NCI-H2171 (cell line): ENCODE measurements around the gene CACNA1G.

Source experiments
- DNase-seq: peaks from one replicate; lab custom pipeline; 2025; lab: John Stamatoyannopoulos, UW

Gene CACNA1G

GRCh38 chr17:50568659-50569058, 8.1 kb downstream of the CACNA1G start:
- no peak for DNase-seq

DNA sequence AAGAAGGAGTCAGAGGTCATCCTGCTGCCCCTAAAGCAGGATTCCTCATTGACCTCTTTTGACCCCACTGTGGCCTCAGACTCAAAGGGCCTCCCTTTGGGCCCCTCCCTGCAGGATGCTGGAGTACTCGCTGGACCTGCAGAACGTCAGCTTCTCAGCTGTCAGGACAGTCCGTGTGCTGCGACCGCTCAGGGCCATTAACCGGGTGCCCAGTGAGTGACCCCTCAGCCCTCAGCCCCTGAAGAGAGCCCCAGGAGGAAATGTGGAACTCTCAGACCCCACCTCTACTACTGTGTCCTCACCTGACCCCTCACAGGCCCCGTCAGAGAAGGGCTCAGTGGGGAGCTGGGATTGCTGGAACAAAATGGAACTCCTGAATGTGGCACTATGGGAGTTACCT, 9.1 kb downstream of the CACNA1G start:
- no peak for DNase-seq

GRCh38 chr17:50570032-50570431, 9.5 kb downstream of the CACNA1G start:
- no peak for DNase-seq

DNA sequence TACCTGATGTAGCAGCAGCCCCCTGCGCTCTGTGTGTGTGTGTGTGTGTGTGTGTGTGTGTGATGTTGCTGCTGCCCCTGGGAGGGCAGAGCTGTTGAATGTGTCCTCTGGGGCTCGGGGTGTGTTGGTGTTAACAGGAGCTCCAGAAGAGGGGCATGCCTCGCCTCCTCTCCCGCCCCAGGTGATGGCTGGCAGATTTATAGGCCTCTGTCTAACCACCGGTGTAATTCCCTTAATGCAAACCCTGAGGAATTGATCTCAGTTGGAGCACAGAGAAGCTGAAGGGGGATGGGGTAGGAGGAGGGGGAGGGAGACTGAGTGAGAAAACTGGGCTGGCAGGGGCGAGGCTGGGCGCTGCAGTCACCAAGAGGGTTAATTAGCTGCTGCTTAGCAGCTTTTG, 10.0 kb downstream of the CACNA1G start:
- no peak for DNase-seq

DNA sequence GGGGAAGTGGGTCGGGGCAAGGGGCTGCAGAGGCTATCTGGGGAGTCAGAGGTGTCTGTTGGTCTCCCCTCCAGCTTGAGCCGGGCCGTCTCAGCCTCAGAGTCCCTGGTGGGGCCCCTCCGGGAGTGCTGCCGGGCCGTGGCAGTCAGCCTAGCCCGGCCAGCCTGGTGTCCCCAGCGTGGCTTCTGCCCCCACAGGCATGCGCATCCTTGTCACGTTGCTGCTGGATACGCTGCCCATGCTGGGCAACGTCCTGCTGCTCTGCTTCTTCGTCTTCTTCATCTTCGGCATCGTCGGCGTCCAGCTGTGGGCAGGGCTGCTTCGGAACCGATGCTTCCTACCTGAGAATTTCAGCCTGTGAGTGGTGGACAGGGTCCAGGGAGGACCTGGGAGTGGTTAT, 11.2 kb downstream of the CACNA1G start:
- no peak for DNase-seq

DNA sequence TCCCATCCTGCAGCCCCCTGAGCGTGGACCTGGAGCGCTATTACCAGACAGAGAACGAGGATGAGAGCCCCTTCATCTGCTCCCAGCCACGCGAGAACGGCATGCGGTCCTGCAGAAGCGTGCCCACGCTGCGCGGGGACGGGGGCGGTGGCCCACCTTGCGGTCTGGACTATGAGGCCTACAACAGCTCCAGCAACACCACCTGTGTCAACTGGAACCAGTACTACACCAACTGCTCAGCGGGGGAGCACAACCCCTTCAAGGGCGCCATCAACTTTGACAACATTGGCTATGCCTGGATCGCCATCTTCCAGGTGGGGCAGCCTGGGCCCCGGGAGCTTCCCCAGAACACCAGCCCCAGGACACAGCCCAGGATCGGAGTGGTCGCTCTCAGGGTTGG, 12.0 kb downstream of the CACNA1G start:
- DNase-seq, result no peak

DNA sequence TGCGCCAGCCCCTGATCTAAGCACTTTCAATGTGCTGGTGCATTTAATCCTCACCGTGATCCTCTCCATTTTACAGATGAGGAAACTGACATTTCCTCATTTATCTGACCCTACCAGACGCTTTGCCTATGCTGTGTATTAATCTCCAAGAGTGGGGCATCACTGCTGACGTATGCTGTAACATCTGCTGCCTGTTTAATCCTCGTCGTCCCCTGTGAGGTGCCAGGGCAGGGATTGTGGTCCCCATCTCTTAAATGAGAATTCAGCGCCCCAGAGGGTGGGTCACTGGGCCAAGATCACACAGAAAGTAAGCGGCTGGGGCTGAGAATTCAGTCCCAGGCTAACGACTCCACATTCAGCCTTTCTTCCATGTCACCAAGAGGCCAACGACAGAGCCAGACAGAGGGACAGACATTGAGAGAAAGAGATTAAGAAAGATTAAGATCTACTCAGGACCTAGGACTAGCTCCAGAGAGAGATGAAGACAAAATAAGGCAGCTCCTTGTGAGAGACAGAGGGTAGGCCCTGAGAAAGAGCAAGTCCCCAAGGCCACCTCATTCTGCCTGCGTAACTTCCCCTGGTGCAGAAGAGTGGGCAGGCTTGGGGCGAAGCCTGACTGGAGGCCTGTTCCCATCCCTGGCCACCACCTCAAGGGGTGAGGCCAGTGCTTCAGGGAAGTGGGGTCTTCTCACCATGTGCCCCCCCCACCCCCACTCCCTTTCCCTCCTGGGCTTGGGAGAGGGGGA, 13.5 kb downstream of the CACNA1G start:
- no peak for DNase-seq

- peak; percentile 34 for DNase-seq
Observed at GRCh38 chr17:50575581-50576210, 15.2 kb downstream of the CACNA1G start.

DNA sequence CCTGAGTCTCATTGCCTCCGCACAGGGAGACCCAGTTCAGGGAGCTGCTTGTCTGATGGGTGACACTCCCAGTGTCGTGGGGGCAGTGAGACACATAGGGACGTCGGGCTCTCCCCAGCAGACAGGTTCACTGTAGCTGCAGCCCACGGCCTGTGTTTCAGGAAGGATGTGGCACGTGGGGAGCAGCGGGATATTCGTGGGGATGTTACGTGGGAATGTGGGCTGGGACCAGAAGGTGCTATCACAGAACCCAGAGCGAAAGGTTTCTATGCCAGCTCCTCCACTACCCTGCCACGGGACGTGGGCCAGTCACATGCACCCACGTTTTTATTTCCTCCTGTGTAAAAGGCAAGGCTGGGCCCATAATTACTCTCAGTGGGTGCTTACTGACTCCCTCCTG, 16.3 kb downstream of the CACNA1G start:
- DNase-seq, result no peak

- no peak for DNase-seq
Observed at GRCh38 chr17:50577451-50577954, 17.0 kb downstream of the CACNA1G start.

- DNase-seq, result no peak
Observed at GRCh38 chr17:50578173-50578572, 17.7 kb downstream of the CACNA1G start.

- DNase-seq, result no peak
Observed at GRCh38 chr17:50579399-50579798, 18.9 kb downstream of the CACNA1G start.

- no peak for DNase-seq
Observed at GRCh38 chr17:50580646-50581045, 20.1 kb downstream of the CACNA1G start.

DNA sequence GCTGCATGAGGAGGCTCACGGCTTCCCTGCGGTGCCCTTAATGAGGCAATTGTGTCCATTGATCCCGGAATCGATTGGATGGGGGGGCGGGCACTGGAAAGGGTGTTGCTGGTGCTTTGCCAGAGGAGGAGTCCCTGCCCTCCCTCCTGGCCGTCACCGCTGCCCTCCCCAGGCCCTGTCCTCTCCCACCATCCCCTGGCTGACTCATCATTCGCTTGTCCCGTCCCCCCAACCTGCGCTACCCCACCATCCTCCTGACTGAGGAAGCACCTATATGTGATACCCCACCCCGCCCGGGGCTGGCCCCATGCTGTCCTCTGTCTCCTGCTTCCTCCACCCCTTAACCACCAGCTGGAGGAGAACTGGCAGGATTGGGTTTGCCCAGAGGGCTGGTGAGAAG, 20.8 kb downstream of the CACNA1G start:
- no peak for DNase-seq

DNA sequence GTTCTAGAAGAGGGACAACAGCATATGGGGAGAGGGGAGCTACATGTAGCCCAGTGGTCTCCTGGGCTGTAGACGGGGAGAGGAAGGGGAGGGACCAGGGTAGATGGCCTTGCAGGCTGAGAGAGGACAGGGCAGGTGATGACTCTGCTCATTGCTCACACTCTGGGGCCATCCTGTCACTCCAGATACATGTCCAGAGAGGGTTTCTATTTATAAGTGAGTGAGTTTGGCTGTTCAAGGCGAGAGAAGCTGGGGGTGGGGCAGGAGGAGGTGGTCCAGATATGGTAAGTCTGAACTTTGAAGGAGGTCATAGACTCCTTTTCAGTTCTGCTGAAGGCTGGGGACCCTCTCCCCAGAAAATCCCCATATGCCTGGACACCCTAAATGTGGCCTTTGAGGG, 22.2 kb downstream of the CACNA1G start:
- DNase-seq, result no peak

GRCh38 chr17:50583641-50584040, 23.1 kb downstream of the CACNA1G start:
- no peak for DNase-seq

GRCh38 chr17:50584116-50584515, 23.6 kb downstream of the CACNA1G start:
- DNase-seq, result no peak

DNA sequence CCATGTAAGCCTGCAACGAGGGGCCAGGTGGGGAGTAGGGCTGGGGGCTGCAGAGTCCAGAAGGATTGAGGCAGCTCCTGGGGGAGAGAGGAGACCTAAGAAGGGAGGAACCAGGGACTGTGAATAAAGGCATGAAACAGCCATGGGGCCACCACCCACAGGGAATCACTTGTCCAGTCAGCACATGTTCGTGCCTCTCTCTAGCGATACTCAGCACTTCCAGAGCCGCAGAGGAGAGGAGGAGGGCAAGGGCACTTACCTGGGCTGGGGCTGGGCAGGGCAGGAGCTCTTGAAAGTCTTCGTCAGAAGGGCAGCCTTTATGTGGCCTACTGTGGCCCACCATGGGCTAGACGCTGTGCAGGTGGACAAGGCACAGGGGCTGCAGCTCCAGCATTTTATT, 24.2 kb downstream of the CACNA1G start:
- DNase-seq, result no peak

- no peak for DNase-seq
Observed at GRCh38 chr17:50585346-50585745, 24.8 kb downstream of the CACNA1G start.

DNA sequence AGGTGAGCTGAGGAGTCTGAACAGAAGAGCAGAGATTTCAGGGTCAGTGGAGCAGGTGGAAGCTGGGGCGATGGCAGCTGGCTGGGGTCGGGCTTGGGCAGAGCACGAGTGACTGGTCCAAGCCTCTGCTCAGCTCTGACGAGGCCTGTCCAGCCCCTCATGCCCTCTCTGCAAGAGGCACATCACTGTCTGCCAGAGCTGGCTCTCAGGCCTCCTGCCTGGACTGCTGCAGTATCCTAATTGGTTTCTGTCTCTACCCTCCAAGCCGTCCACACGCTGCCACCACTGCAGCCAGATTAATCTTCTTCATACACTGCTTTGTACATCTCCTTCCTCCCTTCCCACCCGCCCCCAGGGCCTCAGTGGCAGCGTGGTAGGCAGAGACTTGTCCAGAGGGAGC, 25.4 kb downstream of the CACNA1G start:
- no peak for DNase-seq

DNA sequence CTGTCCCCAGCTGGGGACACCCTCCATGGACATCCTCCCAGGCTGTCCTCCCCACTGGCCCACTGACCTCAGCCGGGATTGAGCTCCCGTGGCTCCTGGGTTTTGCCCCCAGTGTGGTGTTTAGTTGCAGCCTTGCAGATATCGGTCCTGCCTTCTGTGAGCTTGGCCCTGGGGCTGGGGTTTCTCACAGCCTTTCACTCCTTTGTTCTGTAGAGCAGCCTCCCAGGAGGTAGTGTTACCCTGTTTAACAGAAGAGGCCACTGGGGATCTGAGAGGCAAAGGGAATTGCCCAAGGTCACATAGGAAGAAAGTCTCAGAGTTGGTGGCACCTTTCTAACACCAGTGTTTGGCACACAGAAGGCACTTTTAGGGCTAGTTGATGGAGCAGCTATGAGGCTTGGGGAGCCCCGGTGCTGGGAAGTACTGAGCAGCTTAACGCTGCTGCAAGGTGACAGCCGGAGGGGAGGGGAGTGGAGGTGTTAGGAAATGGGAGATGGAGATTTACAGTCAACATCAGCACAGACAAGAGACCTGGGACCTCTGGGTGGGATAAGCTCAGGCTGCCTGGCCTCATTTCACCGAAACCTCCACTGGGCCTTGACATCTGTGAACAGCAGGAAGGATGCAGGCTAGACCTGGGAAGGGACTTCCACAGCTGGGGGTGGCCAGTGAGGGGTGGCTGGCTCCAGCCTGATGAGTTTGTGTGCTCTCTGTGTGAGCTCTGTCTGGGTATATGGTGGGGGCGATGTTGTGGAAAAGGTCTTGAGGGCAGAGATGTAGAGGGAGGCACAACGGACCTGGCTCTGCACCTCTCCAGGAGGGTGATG, 26.1 kb downstream of the CACNA1G start:
- DNase-seq, result no peak

DNA sequence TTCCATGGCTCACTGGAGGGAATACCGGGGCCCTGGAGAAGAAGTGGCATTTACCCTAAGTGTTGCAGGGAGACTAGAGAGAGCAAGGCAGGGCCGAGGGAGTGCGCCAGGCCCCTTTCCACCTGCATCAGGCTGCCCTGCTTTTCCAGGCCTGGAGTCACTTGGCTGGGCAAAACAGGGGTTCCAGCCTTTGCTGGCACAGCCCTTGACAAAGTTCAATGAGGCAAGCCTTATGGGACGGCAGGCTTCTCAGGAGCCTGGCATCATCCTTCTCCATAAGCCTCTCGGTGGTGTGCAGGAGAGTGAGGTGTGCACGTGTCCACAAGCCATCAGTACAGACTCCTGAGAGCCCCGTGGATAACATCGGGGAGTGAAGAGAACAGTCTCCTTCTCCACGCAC, 27.1 kb downstream of the CACNA1G start:
- no peak for DNase-seq
